Panc1 (cell line): ENCODE data around the gene MEGF8.

Experiments used
- CTCF ChIP-seq: fragments of 450-650 bp; IDR thresholded peaks from 2 replicates; pipeline ENCODE4 v1.5.1; 2017; ENCODE audit warnings: mild to moderate bottlenecking
- TCF7L2 ChIP-seq: IDR thresholded peaks from 2 replicates; pipeline ENCODE4 v1.6.1; 2011; ENCODE audit warnings: mild to moderate bottlenecking, low read depth, low read length, inconsistent platforms

GRCh38 chr19:42279902-42280814 lies 45.3 kb upstream of the MEGF8 start:
- TF ChIP-seq CTCF, result peak; percentile 91
- no peak for TF ChIP-seq TCF7L2
